Thyroid gland (tissue), 4 donors: ENCODE measurements around the gene SH3RF3. TPM values are rescaled to one million over a fixed set of nuclear protein-coding genes. Genes with fewer than 3 reads are reported as not detected.

Experiments used
- DNase-seq, 2 donors: peaks; one replicate each; pipeline ENCODE4 v3.0.0-alpha.2; 2019
- H3K27ac ChIP-seq, 3 donors: fragments of 200-600 bp; sonication (generic); 1 replicate in 2 of 3; 2 replicates in 1 of 3; pipeline ENCODE4 v1.5.1; 2016 to 2019; ENCODE audit warnings: mild to moderate bottlenecking in 1 of 3, moderate library complexity in 1 of 3
- H3K27me3 ChIP-seq: fragments of 200-600 bp; sonication (generic); one replicate; pipeline ENCODE4 v1.5.1; 2019
- H3K36me3 ChIP-seq, 2 donors: fragments of 200-600 bp; sonication (generic); one replicate each; pipeline ENCODE4 v1.5.1; 2016 to 2019
- H3K4me1 ChIP-seq, 2 donors: fragments of 200-600 bp; sonication (generic); one replicate each; pipeline ENCODE4 v1.5.1; 2017 to 2019
- H3K4me3 ChIP-seq, 3 donors: fragments of 200-600 bp; sonication (generic); replicated peaks in 1 of 3; 1 replicate in 2 of 3; 2 replicates in 1 of 3; pipeline ENCODE4 v1.5.1; 2016; ENCODE audit warnings: mild to moderate bottlenecking in 1 of 3
- H3K9me3 ChIP-seq: fragments of 200-600 bp; sonication (generic); one replicate; pipeline ENCODE4 v1.5.1; 2017
- CTCF ChIP-seq, 6 experiments: fragments of 200-600 bp in 3 of 6; fragments of 450-650 bp in 3 of 6; sonication (generic) in 3 of 6; IDR thresholded peaks; one replicate each; pipeline ENCODE4 v1.5.1; 2016 to 2019; ENCODE audit warnings: antibody characterized with exemption in 6 of 6, mild to moderate bottlenecking in 2 of 6, inconsistent platforms in 1 of 6, moderate library complexity in 1 of 6
- POLR2A ChIP-seq, 2 donors: fragments of 450-650 bp; IDR thresholded peaks; one replicate each; pipeline ENCODE4 v1.6.1; 2017; ENCODE audit warnings: antibody characterized with exemption in 2 of 2, mild to moderate bottlenecking in 2 of 2, moderate library complexity in 1 of 2
- WGBS, 2 donors: methylation state at CpG; one replicate each; pipeline ENCODE4 v1.1.5; 2017; 5-methylcytosine and 5-hydroxymethylcytosine counted together
- intact Hi-C: fragments of 100-400 bp; cut with DNase I; formaldehyde crosslinking; loops from one replicate; pipeline ENCODE4 v1.15.1; 2023
- total RNA-seq, 4 donors: library from RNA; depleted of rRNA; stranded (reverse); fragments of >200 nt; gene quantifications; one replicate each; pipeline ENCODE4 v1.2.3, GENCODE V29; 2016

The SH3RF3 gene
- total RNA-seq, 4 donors from 2014 or later, result 2.1 to 7.4 (median 2.8) TPM

GRCh38 chr2:109280804-109281203 lies 151.8 kb downstream of the SH3RF3 start:
- 68 to 74% methylated on average over 7 of the region's 7 CpGs for WGBS, 2 donors
- Histone ChIP-seq H3K36me3 (no peaks in the 10 kb centered on the region), H3K9me3 (no peaks in the 10 kb centered on the region), H3K27ac (no peak overlapping the region), H3K4me1 (peaks cover 5 to 24% of the 10 kb centered on the region in 2 donors), H3K27me3 (no peaks in the 10 kb centered on the region), H3K4me3 (no peak overlapping the region)
- intact Hi-C loops, result no loop called here
- TF ChIP-seq POLR2A (IDR thresholded peaks at IDR 0.05) (no peak), CTCF (IDR thresholded peaks at IDR 0.05) (peak in 1 of 6 experiments; percentile 10)
- peak in 1 of 2 donors; percentile 28 for DNase-seq

GRCh38 chr2:109282360-109282759 lies 153.4 kb downstream of the SH3RF3 start:
- Histone ChIP-seq H3K36me3 (no peaks in the 10 kb centered on the region), H3K27ac (no peak overlapping the region), H3K27me3 (no peaks in the 10 kb centered on the region), H3K9me3 (no peaks in the 10 kb centered on the region), H3K4me1 (peaks cover 5 to 24% of the 10 kb centered on the region in 2 donors), H3K4me3 (no peak overlapping the region)
- no peak for DNase-seq
- TF ChIP-seq POLR2A (IDR thresholded peaks at IDR 0.05) (no peak), CTCF (IDR thresholded peaks at IDR 0.05) (no peak)
- intact Hi-C loops, result no loop called here
- WGBS, 2 donors, result 91 to 96% methylated on average over 10 to 12 of the region's 12 CpGs

GRCh38 chr2:109282865-109283264 lies 153.9 kb downstream of the SH3RF3 start:
- WGBS, 2 donors, result 90 to 100% methylated on average over 4 of the region's 4 CpGs
- Histone ChIP-seq H3K27me3 (no peaks in the 10 kb centered on the region), H3K9me3 (no peaks in the 10 kb centered on the region), H3K36me3 (no peaks in the 10 kb centered on the region), H3K4me1 (peaks cover 5 to 24% of the 10 kb centered on the region in 2 donors), H3K27ac (no peak overlapping the region), H3K4me3 (no peak overlapping the region)
- DNase-seq, result no peak
- intact Hi-C loops, result no loop called here
- TF ChIP-seq CTCF (IDR thresholded peaks at IDR 0.05) (no peak), POLR2A (IDR thresholded peaks at IDR 0.05) (no peak)

GRCh38 chr2:109284826-109285225 lies 155.8 kb downstream of the SH3RF3 start:
- TF ChIP-seq POLR2A (IDR thresholded peaks at IDR 0.05), result no peak
- no peak for TF ChIP-seq CTCF (IDR thresholded peaks at IDR 0.05)
- Histone ChIP-seq H3K4me3 (no peak overlapping the region), H3K4me1 (peaks cover 4 to 22% of the 10 kb centered on the region in 2 donors), H3K36me3 (no peaks in the 10 kb centered on the region), H3K9me3 (no peaks in the 10 kb centered on the region), H3K27ac (no peak overlapping the region), H3K27me3 (no peaks in the 10 kb centered on the region)
- no peak for DNase-seq
- intact Hi-C loops, result no loop called here
- 59 to 65% methylated on average over 7 of the region's 7 CpGs for WGBS, 2 donors

GRCh38 chr2:109285244-109285651 lies 156.2 kb downstream of the SH3RF3 start:
- no peaks in the 10 kb centered on the region for H3K9me3 ChIP-seq
- H3K27me3 ChIP-seq, result no peaks in the 10 kb centered on the region
- DNase-seq, result no peak
- H3K36me3 ChIP-seq, result no peaks in the 10 kb centered on the region
- H3K4me3 ChIP-seq, result no peak overlapping the region
- TF ChIP-seq POLR2A (IDR thresholded peaks at IDR 0.05), result no peak
- TF ChIP-seq CTCF (IDR thresholded peaks at IDR 0.05), result no peak
- WGBS, 2 donors, result 76 to 88% methylated on average over 7 to 11 of the region's 11 CpGs
- H3K27ac ChIP-seq, result no peak overlapping the region
- intact Hi-C loops, result no loop called here
- peaks cover 3 to 17% of the 10 kb centered on the region in 2 donors for H3K4me1 ChIP-seq
